ENCODE data around the gene SKIDA1. TPM values are rescaled to one million over a fixed set of nuclear protein-coding genes. Genes with fewer than 3 reads are reported as not detected.

Gene SKIDA1
- total and polyA plus RNA-seq, 4 donors = 0.63 to 2.6 (median 1.6) TPM

GRCh38 chr10:21475393-21475792 is 50.1 kb downstream of the SKIDA1 start:
- DNase-seq (ENCODE audit: low spot score) = no peak
- H3K27me3 ChIP-seq (ENCODE audit: control insufficient read depth in 4 of 4, insufficient read depth in 4 of 4, low read length in 3 of 4) = no peaks in the 10 kb centered on the region
- WGBS = 79% methylated on average over 5 of the region's 5 CpGs

More at GRCh38 chr10:21475393-21475792, 50.1 kb downstream of the SKIDA1 start:
- no peak overlapping the region for H3K27ac ChIP-seq (ENCODE audit: low read depth in 1 of 2, low read length in 2 of 2)
- no peak overlapping the region for H3K9ac ChIP-seq (ENCODE audit: low read depth in 1 of 2, low read length in 2 of 2)
- no peaks in the 10 kb centered on the region for H3K36me3 ChIP-seq (ENCODE audit: control insufficient read depth in 4 of 4, insufficient read depth in 3 of 4, low read depth in 1 of 4, low read length in 3 of 4)
- TF ChIP-seq RXRA (IDR thresholded peaks at IDR 0.05) = no peak
- no peak for TF ChIP-seq TAF1 (conservative IDR thresholded peaks at IDR 0.05)
- TF ChIP-seq EGR1 (IDR thresholded peaks at IDR 0.05; ENCODE audit: low read depth in 2 of 2) = no peak
- TF ChIP-seq GABPA (IDR thresholded peaks at IDR 0.05 in 1 of 2, conservative IDR thresholded peaks at IDR 0.05 in 1 of 2) = no peak
- TF ChIP-seq ZBTB33 (IDR thresholded peaks at IDR 0.05) = no peak
- TF ChIP-seq MAX (IDR thresholded peaks at IDR 0.05) = no peak
- no peak for TF ChIP-seq RAD21 (IDR thresholded peaks at IDR 0.05)
- no peak for TF ChIP-seq HNF4A (conservative IDR thresholded peaks at IDR 0.05)
- no peak for TF ChIP-seq ATF3 (IDR thresholded peaks at IDR 0.05)
- no peak for TF ChIP-seq FOXA1 (IDR thresholded peaks at IDR 0.05)
- TF ChIP-seq REST (IDR thresholded peaks at IDR 0.05) = no peak
- no peak for TF ChIP-seq NR2F2 (IDR thresholded peaks at IDR 0.05)
- TF ChIP-seq CTCF (IDR thresholded peaks at IDR 0.05; ENCODE audit: low read depth, low read length, missing input control) = no peak
- TF ChIP-seq FOXA2 (IDR thresholded peaks at IDR 0.05) = no peak
- no peak for TF ChIP-seq JUND (IDR thresholded peaks at IDR 0.05)
- no peak for TF ChIP-seq YY1 (IDR thresholded peaks at IDR 0.05)
- TF ChIP-seq SP1 (IDR thresholded peaks at IDR 0.05) = no peak
- no peaks in the 10 kb centered on the region for H3K9me3 ChIP-seq (ENCODE audit: control insufficient read depth in 4 of 4, low read length in 3 of 4)
- H3K4me1 ChIP-seq (ENCODE audit: control insufficient read depth in 4 of 4, insufficient read depth in 4 of 4, low read length in 3 of 4) = peaks cover 0 to 6% (median 3%) of the 10 kb centered on the region in 4 donors
- H3K4me3 ChIP-seq (ENCODE audit: low read depth in 1 of 3, low read length in 3 of 3) = no peak overlapping the region

Data from liver (tissue), 9 donors.